ENCODE data around the gene VASN. TPM values are rescaled to one million over a fixed set of nuclear protein-coding genes. Genes with fewer than 3 reads are reported as not detected.

The VASN gene
- total RNA-seq, 1 experiment from 2014 or later: 18.1 TPM

GRCh38 chr16:4384509-4384942 is 12.9 kb downstream of the VASN start:
- TF ChIP-seq CTCF (IDR thresholded peaks at IDR 0.05; ENCODE audit: unreplicated experiment): no peak
- no peaks in the 10 kb centered on the region for H3K4me1 Mint-ChIP-seq (ENCODE audit: low read depth, unreplicated experiment)
- DNase-seq: no peak
- peaks cover 72% of the 10 kb centered on the region for H3K36me3 Mint-ChIP-seq (ENCODE audit: insufficient read depth, unreplicated experiment)
- BruUV-seq (replicated peaks): no TSS peak
- H3K27me3 Mint-ChIP-seq (ENCODE audit: unreplicated experiment): no peaks in the 10 kb centered on the region
- H3K27ac Mint-ChIP-seq (ENCODE audit: unreplicated experiment): no peak overlapping the region
- no peak overlapping the region for H3K4me3 Mint-ChIP-seq (ENCODE audit: low read depth, unreplicated experiment)
- CTCF ChIA-PET: no interaction called here
- H3K9me3 Mint-ChIP-seq (ENCODE audit: low read depth, unreplicated experiment): no peaks in the 10 kb centered on the region
- intact Hi-C loops (cut with micrococcal nuclease; ENCODE audit: unreplicated experiment): no loop called here

GRCh38 chr16:4385066-4385788 is 13.6 kb downstream of the VASN start:
- Mint-ChIP-seq H3K27ac (ENCODE audit: unreplicated experiment) (peak overlapping the region; percentile 50), H3K4me1 (ENCODE audit: low read depth, unreplicated experiment) (no peaks in the 10 kb centered on the region), H3K36me3 (ENCODE audit: insufficient read depth, unreplicated experiment) (peaks cover 66% of the 10 kb centered on the region), H3K27me3 (ENCODE audit: unreplicated experiment) (no peaks in the 10 kb centered on the region), H3K4me3 (ENCODE audit: low read depth, unreplicated experiment) (no peak overlapping the region), H3K9me3 (ENCODE audit: low read depth, unreplicated experiment) (no peaks in the 10 kb centered on the region)
- no peak for TF ChIP-seq CTCF (IDR thresholded peaks at IDR 0.05; ENCODE audit: unreplicated experiment)
- intact Hi-C loops (cut with micrococcal nuclease; ENCODE audit: unreplicated experiment): no loop called here
- CTCF ChIA-PET: no interaction called here
- BruUV-seq (replicated peaks): no TSS peak
- no peak for DNase-seq

GRCh38 chr16:4385789-4386450 is 14.3 kb downstream of the VASN start:
- H3K27ac Mint-ChIP-seq (ENCODE audit: unreplicated experiment): peak overlapping the region; percentile 50
- TF ChIP-seq CTCF (IDR thresholded peaks at IDR 0.05; ENCODE audit: unreplicated experiment): no peak
- intact Hi-C loops (cut with micrococcal nuclease; ENCODE audit: unreplicated experiment): no loop called here
- DNase-seq: no peak
- H3K27me3 Mint-ChIP-seq (ENCODE audit: unreplicated experiment): no peaks in the 10 kb centered on the region
- no peak overlapping the region for H3K4me3 Mint-ChIP-seq (ENCODE audit: low read depth, unreplicated experiment)
- no TSS peak for BruUV-seq (replicated peaks)
- no peaks in the 10 kb centered on the region for H3K4me1 Mint-ChIP-seq (ENCODE audit: low read depth, unreplicated experiment)
- CTCF ChIA-PET: interaction anchor here (0.5 kb wide), 1 partner anchor 110 kb away, joined by 4 read pairs; no protein-coding TSS in a partner anchor
- H3K9me3 Mint-ChIP-seq (ENCODE audit: low read depth, unreplicated experiment): no peaks in the 10 kb centered on the region
- peaks cover 60% of the 10 kb centered on the region for H3K36me3 Mint-ChIP-seq (ENCODE audit: insufficient read depth, unreplicated experiment)

- no peaks in the 10 kb centered on the region for H3K9me3 Mint-ChIP-seq (ENCODE audit: low read depth, unreplicated experiment)
- no peak for TF ChIP-seq CTCF (IDR thresholded peaks at IDR 0.05; ENCODE audit: unreplicated experiment)
- intact Hi-C loops (cut with micrococcal nuclease; ENCODE audit: unreplicated experiment): no loop called here
- H3K4me1 Mint-ChIP-seq (ENCODE audit: low read depth, unreplicated experiment): no peaks in the 10 kb centered on the region
- DNase-seq: no peak
- BruUV-seq (replicated peaks): no TSS peak
- H3K27me3 Mint-ChIP-seq (ENCODE audit: unreplicated experiment): no peaks in the 10 kb centered on the region
- H3K27ac Mint-ChIP-seq (ENCODE audit: unreplicated experiment): peak overlapping the region; percentile 50
- peaks cover 60% of the 10 kb centered on the region for H3K36me3 Mint-ChIP-seq (ENCODE audit: insufficient read depth, unreplicated experiment)
- H3K4me3 Mint-ChIP-seq (ENCODE audit: low read depth, unreplicated experiment): no peak overlapping the region
- CTCF ChIA-PET: interaction anchor here (0.5 kb wide), 1 partner anchor 111 kb away, joined by 4 read pairs; no protein-coding TSS in a partner anchor
Measured at GRCh38 chr16:4386451-4386805, 14.8 kb downstream of the VASN start.

Data from Calu3 (cell line).